Measurements from ENCODE around the gene ATP5F1B.
"Not testable (repeated sequence)": the region's sequence is repeated elsewhere in the genome, so short reads cannot be mapped to it uniquely, and the experiment has no call there.

Gene ATP5F1B

GRCh38 chr12:56657416-56658379 lies 11.9 kb upstream of the ATP5F1B start:
- no peak for TF ChIP-seq CTCF (IDR thresholded peaks at IDR 0.05; ENCODE audit: control extremely low read depth, extremely low read depth, low read depth, missing control alignments)
- peak; percentile 39 for DNase-seq (ENCODE audit: extremely low spot score)
- ChIA-PET CTCF (interaction anchor here (0.9 to 3.1 kb wide), 4 partner anchors 12 to 25 kb away, joined by 3 to 10 read pairs (median 5); partner anchors contain the start of gene ATP5F1B), POLR2A (interaction anchor here (0.6 to 1.3 kb wide), 5 partner anchors 13 to 328 kb away, joined by 3 to 6 read pairs (median 4); partner anchors contain the start of gene PTGES3)

- CTCF ChIA-PET; POLR2A ChIA-PET; DNase-seq (ENCODE audit: extremely low spot score): not testable (repeated sequence)
These were observed 8.0 kb upstream of the ATP5F1B start for GRCh38 chr12:56653781-56654180.

- POLR2A ChIA-PET: interaction anchor here (0.6 kb wide), 1 partner anchor 70 kb away, joined by 11 read pairs; no protein-coding TSS in a partner anchor
- CTCF ChIA-PET: interaction anchor here (5.8 kb wide), 1 partner anchor 11 kb away, joined by 49 read pairs; no protein-coding TSS in a partner anchor
- not testable (repeated sequence) for DNase-seq (ENCODE audit: extremely low spot score)
These were observed 2.2 kb upstream of the ATP5F1B start for GRCh38 chr12:56648023-56648422.

GRCh38 chr12:56645201-56645716 lies 525 bp downstream of the ATP5F1B start:
- no peak for DNase-seq (ENCODE audit: extremely low spot score)
- no peak for TF ChIP-seq CTCF (IDR thresholded peaks at IDR 0.05; ENCODE audit: control extremely low read depth, extremely low read depth, low read depth, missing control alignments)
- POLR2A ChIA-PET: interaction anchor here (0.5 to 2.4 kb wide), 4 partner anchors 9 to 78 kb away, joined by 3 to 29 read pairs (median 3); partner anchors contain the start of gene PTGES3

GRCh38 chr12:56644654-56645053 lies 1.1 kb downstream of the ATP5F1B start:
- no peak for TF ChIP-seq CTCF (IDR thresholded peaks at IDR 0.05; ENCODE audit: control extremely low read depth, extremely low read depth, low read depth, missing control alignments)
- POLR2A ChIA-PET: interaction anchor here (1.0 kb wide), 1 partner anchor 14 kb away, joined by 3 read pairs; no protein-coding TSS in a partner anchor
- CTCF ChIA-PET: interaction anchor here (3.0 to 5.8 kb wide), 2 partner anchors 8 to 14 kb away, joined by 10 to 49 read pairs; no protein-coding TSS in a partner anchor
- no peak for DNase-seq (ENCODE audit: extremely low spot score)

More at GRCh38 chr12:56645201-56645716, 525 bp downstream of the ATP5F1B start:
- CTCF ChIA-PET: interaction anchor here (3.0 to 5.8 kb wide), 2 partner anchors 8 to 14 kb away, joined by 10 to 49 read pairs; no protein-coding TSS in a partner anchor

GRCh38 chr12:56641219-56641618 lies 4.6 kb downstream of the ATP5F1B start:
- DNase-seq (ENCODE audit: extremely low spot score): no peak
- ChIA-PET POLR2A (no interaction called here), CTCF (interaction anchor here (1.4 kb wide), 1 partner anchor 8 kb away, joined by 3 read pairs; no protein-coding TSS in a partner anchor)
- no peak for TF ChIP-seq CTCF (IDR thresholded peaks at IDR 0.05; ENCODE audit: control extremely low read depth, extremely low read depth, low read depth, missing control alignments)

- no peak for TF ChIP-seq CTCF (IDR thresholded peaks at IDR 0.05; ENCODE audit: control extremely low read depth, extremely low read depth, low read depth, missing control alignments)
- DNase-seq (ENCODE audit: extremely low spot score): no peak
- CTCF ChIA-PET: interaction anchor here (4.3 kb wide), 1 partner anchor 10 kb away, joined by 49 read pairs; the partner anchor contains the start of gene ATP5F1B
- POLR2A ChIA-PET: interaction anchor here (0.9 kb wide), 1 partner anchor 21 kb away, joined by 4 read pairs; no protein-coding TSS in a partner anchor
These were observed 8.2 kb downstream of the ATP5F1B start for GRCh38 chr12:56637621-56638020.

All from GM10248 (cell line).